Esophagus mucosa (tissue), 1 donor: ENCODE results near the gene RNF151. TPM values are rescaled to one million over a fixed set of nuclear protein-coding genes. Genes with fewer than 3 reads are reported as not detected.
"Not testable (repeated sequence)": the region's sequence is repeated elsewhere in the genome, so short reads cannot be mapped to it uniquely, and the experiment has no call there.

Experiments used
- ATAC-seq: fragments of 200-7000 bp; cut with Tn5 transposase; one replicate; pipeline ENCODE4 v1.9.1; 2020
- total RNA-seq: library from RNA; stranded (reverse); gene quantifications from one replicate; pipeline ENCODE4 v1.2.4, GENCODE V29; 2023
- donor health status: DM: yes; HTN: yes; CAD: no.

Gene RNF151
- total RNA-seq, 1 donor from 2014 or later, result not detected

GRCh38 chr16:1960665-1961630, 5.7 kb upstream of the RNF151 start:
- peak; percentile 6 for ATAC-seq

- no peak for ATAC-seq
These were observed 5.0 kb upstream of the RNF151 start for GRCh38 chr16:1961651-1962067.

- not testable (repeated sequence) for ATAC-seq
These were observed 4.2 kb upstream of the RNF151 start for GRCh38 chr16:1962161-1963153.

- ATAC-seq, result no peak
These were observed 2.7 kb upstream of the RNF151 start for GRCh38 chr16:1963806-1964505.

- ATAC-seq, result peak; percentile 94
These were observed 1.9 kb upstream of the RNF151 start, which contains the start of gene RPS2 for GRCh38 chr16:1964506-1965395. RPS2 (minus strand) TSS chr16:1964826; CDS start chr16:1964625, 201 bp downstream.

- ATAC-seq, result no peak
These were observed 1.2 kb upstream of the RNF151 start for GRCh38 chr16:1965396-1966001.

GRCh38 chr16:1968146-1968953, 1.7 kb downstream of the RNF151 start:
- no peak for ATAC-seq

GRCh38 chr16:1971796-1972489, 5.3 kb downstream of the RNF151 start, which contains the start of gene TBL3:
TBL3 (plus strand) TSS chr16:1972053; CDS start chr16:1972165, 112 bp downstream.
- peak; percentile 84 for ATAC-seq

- ATAC-seq, result peak; percentile 51
These were observed 5.8 kb downstream of the RNF151 start for GRCh38 chr16:1972490-1972877.

GRCh38 chr16:1973461-1974156, 7.0 kb downstream of the RNF151 start:
- ATAC-seq, result no peak

- ATAC-seq, result no peak
These were observed 7.8 kb downstream of the RNF151 start for GRCh38 chr16:1974157-1975070.

GRCh38 chr16:1975432-1976215, 9.0 kb downstream of the RNF151 start:
- ATAC-seq, result no peak

- ATAC-seq, result no peak
These were observed 9.5 kb downstream of the RNF151 start for GRCh38 chr16:1976216-1976520.

GRCh38 chr16:1976951-1977874, 10.6 kb downstream of the RNF151 start:
- peak; percentile 14 for ATAC-seq

GRCh38 chr16:1977875-1978268, 11.2 kb downstream of the RNF151 start:
- no peak for ATAC-seq
